NCI-H1105 treated with DMSO at 0.1 percent for 48 hours (cell line): ENCODE measurements around the gene NFASC.

Source experiments
- DNase-seq: peaks from one replicate; lab custom pipeline; 2025; lab: John Stamatoyannopoulos, UW

The NFASC gene

DNA sequence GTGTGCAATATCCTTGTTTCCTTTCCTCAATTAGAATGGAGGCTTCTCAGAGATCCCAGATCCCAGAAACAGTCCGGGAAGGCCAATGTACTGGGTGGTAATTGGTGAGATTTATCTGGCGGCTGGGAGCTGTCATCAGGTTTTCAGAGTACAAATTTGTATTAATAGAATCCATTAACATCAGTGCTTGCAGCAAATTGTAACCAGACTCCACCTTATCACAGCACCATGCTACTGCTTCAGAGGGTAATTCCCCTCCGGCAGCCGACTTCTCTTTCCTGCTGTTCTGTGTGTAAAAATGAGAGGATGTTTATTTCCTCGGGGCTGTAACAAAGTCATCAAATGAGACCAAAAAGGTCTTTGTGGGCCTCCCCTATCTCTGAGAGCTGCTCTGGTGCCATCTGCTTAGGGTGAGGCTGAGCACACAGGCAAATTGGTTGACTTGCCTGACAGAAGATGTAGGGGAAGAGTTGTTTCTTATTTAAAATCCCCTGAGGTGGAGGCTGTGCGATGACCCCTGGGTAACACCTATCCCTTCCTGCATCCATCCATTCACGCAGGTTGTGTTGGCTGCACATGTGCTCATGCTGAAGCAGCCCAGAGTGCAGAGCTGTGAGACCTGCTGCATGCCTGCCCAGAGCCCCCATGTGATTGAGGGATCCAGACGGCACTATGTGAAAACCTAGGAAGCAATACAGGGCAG lies 19.2 kb downstream of the NFASC start:
- DNase-seq: no peak

DNA sequence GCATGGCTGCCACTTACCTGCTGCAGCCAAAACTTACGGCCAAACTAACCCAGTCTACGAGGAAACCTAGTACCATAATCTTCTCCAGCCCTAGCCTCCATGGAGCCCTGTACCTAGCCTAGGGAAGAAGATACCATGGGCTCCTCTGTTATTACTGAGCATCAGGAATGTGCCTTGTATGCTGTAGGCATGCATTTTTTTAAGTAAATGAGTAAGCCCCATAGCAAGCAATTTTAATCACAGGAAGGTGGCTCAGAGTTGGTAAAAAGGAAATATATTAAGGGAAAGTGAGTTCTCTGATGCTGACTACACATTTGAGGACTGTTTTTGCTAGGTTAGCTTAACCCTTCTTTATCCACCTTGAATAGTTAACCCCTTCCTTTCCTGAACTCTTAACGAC lies 21.2 kb downstream of the NFASC start:
- DNase-seq: no peak

GRCh38 chr1:204894031-204894430 lies 23.4 kb downstream of the NFASC start:
- no peak for DNase-seq

GRCh38 chr1:204894606-204895005 lies 23.9 kb downstream of the NFASC start:
- DNase-seq: no peak

DNA sequence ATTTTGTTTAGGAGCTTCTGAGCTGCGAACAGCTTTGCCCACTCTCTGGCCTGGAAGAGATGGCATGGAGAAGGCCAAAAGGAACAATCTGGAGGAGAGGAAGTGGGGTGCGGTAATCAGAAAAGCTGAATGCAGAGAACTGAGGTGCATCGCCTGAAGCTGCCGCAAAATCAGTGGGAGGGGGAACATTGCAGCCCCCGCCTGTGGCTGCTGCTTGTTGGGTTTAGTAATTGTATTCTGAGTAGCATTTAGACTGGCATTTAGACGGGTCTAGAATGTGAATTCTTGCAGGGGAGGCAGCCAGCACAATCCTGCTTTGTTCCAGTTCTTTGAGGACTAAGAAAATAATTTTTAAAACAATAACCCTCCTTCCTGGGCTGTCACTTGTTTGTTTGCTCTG lies 25.4 kb downstream of the NFASC start:
- no peak for DNase-seq

DNA sequence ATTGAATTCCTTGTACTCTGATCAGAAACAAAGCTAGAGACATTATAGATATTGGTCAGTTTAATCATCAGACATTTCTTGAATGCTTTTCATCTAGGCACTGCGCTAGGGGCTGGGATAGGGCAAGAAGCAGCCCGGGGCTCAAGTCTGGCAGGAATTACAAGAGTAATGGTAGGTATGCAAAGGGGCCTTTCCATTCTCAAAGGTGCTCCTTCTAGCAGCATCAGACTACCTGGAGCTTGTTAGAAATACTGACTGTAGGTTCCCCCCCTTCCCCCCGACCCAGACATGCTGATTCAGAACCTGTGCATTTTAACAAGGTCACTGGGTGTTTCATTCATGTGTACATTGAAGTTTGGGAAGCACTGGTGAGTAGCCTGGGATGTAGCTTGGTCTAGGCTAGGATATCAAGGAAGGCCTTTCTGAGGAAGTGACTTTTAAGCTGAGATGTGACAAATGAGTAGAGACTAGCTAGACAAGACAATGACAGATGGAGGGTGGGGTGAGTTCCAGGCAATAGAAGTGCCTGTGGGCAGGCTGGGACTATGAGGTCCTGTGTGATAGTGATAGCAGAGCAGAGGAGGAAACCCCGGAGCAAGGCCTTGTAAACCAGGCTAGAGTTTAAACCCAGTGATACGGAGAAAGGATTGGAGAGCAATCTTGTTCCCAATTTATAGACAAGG lies 26.3 kb downstream of the NFASC start:
- no peak for DNase-seq

GRCh38 chr1:204900721-204901120 lies 30.1 kb downstream of the NFASC start:
- no peak for DNase-seq

DNA sequence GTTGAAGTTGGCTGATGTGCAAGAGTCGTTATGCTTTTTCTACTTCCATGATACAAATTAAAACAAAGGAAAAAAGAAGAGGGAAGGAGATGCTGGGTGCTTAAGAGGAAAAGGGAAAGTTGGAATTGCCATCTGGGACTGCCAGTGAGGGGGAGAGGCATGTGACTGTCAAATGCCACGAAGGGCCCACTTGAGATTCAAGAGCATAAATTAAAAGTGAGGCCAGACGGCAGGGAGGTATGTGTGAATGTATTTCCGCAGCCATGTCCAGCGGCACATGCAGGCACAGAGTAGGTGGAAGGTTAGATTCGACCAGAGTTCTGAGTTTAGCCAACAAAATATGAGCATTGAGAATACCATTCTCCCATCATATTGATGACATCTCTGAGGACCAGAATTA lies 32.0 kb downstream of the NFASC start:
- DNase-seq: peak; percentile 51

GRCh38 chr1:204904228-204904810 lies 33.7 kb downstream of the NFASC start:
- DNase-seq: no peak

DNA sequence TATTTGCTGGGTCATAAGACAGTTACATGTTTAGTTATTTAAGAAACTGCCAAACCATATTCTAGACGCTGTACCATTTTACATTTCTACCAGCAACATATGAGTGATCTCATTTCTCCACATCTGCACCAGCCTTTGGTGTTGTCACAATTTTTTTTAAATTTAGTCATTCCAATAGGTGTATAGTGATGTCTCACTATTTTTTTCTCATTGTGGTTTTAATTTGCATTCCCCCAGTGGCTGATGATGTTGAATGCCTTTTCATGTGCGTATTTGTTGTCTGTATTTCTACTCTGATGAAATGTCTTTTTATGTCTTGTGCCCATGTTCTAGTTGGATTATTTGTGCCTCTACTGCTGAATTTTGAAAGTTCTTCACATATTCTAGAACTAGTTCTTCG lies 38.4 kb downstream of the NFASC start:
- DNase-seq: no peak

DNA sequence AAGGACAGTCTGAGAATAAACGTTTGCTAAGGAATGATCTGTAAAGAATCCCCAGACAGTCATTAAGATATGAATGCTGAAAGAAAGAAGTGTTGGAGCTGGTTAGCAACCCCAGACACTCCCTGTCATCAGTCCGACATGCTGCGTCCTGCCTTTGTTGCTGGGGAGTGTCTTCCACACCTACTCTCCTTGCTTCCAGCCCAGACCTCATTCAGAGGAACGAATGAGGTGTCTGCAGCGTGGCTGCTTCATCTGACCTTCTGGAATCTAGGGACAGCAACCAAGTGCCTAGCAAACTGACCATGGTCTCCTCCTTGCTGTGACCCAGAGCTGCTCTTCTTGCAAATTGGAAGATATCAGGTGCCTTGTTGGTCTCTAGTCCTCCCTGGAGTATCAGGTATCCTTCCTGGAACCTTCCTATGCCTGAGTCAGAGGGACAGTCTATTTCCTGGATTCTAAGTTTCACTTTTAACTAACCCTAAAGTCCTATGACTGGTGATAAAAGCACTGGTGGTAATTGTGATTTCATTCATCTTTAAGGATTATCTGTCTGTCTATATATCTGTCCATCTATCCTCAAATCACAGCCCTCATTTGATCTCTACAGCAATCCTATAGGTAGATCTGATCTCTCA lies 45.3 kb downstream of the NFASC start:
- no peak for DNase-seq

DNA sequence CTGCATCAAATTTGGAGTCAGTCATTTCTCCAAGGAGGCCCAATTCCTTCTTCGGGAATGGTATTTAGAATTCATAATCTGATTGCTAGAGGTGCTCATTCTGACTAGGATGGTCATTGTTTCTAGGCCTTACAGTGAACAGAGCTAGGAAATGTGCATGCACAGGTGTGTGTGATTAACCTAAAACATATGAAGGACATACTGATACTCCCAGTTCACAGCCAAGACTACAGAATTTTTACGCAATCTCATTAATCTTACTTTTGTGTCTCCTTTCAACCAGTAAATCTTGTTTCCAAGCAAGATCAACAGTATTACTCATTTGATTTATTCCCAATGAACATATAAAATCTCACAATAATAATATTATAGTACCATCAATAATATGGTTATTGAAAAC lies 47.1 kb downstream of the NFASC start:
- DNase-seq: no peak

DNA sequence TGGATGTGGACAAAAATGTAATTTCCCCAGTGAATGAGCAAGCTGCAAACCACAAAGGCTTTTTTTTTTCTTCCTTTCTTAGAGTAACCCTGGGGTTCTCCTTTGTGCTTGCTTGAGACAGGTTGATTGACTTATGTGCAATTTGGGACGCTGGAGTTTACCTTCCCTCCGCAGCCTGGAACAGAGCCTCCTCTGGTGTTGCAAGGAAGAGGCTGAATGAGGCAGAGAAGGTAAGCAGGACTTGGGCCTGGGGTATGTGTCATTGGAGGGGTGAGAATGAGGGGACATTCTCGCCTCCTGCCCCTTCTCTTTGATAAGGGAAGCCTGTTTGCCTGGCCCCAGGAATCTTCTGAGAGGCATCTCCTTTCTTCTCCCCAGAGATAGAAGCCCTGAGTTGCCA lies 49.8 kb downstream of the NFASC start:
- no peak for DNase-seq

- DNase-seq: no peak
These were observed 50.3 kb downstream of the NFASC start for GRCh38 chr1:204920967-204921366.

- no peak for DNase-seq
These were observed 51.3 kb downstream of the NFASC start for GRCh38 chr1:204921855-204922516.

DNA sequence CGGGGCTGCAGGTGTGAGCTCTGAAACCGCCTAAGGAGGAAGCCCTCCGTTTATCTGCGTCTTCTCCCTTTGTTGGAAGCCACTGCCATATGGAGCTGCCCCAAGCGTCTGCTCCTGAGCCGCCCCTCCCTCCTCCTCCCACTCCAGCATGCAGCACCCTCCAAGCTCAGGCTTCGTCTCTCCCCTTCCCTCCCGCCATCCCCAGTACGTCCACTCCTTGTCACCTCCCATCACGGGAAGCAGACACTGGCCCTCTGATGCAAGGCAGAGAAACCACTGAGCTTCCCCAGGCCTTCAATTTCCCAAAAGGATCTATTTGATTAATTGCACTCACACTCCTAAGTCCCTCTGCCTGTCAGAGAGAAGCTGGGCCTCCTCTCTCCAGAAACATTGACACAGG lies 52.5 kb downstream of the NFASC start:
- DNase-seq: no peak

DNA sequence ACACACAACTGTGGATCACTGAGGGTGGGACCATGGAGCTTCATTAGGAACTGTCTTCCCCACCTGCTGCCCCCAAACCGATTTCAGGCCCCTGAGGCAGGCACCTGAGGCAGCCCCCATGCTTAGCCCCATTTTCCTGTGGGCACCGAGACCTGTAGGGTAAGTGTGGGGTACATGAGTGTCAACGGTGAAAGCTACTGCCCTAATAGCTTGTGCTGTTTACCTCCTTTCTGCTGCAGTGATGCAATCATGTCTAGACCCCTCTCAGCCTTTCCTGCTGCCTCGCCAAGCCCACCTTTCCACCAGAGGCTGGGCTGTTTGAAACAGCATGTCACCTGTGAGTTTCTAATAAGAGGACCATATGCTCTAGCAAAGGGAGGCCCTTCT lies 53.0 kb downstream of the NFASC start:
- no peak for DNase-seq

GRCh38 chr1:204924013-204924759 lies 53.5 kb downstream of the NFASC start:
- DNase-seq: no peak

DNA sequence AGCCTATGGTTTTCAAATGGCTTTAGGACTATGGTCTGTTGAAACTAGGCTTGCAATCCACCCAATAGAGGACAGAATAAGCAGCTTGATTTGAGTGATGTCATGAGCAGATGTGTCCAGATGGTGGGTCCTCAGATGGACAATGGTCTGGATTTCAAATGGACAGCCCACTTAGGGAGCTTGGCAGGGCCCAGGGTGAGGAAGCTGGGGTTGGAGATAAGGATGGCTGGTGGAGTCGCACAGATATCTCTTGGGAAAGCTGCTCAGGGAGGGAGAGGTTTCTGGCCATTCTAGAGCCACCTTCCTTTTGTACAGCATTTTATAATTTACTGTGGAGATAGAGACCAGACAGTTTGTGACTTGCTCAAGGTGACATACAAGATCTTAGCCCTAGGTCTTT lies 55.0 kb downstream of the NFASC start:
- DNase-seq: no peak

DNA sequence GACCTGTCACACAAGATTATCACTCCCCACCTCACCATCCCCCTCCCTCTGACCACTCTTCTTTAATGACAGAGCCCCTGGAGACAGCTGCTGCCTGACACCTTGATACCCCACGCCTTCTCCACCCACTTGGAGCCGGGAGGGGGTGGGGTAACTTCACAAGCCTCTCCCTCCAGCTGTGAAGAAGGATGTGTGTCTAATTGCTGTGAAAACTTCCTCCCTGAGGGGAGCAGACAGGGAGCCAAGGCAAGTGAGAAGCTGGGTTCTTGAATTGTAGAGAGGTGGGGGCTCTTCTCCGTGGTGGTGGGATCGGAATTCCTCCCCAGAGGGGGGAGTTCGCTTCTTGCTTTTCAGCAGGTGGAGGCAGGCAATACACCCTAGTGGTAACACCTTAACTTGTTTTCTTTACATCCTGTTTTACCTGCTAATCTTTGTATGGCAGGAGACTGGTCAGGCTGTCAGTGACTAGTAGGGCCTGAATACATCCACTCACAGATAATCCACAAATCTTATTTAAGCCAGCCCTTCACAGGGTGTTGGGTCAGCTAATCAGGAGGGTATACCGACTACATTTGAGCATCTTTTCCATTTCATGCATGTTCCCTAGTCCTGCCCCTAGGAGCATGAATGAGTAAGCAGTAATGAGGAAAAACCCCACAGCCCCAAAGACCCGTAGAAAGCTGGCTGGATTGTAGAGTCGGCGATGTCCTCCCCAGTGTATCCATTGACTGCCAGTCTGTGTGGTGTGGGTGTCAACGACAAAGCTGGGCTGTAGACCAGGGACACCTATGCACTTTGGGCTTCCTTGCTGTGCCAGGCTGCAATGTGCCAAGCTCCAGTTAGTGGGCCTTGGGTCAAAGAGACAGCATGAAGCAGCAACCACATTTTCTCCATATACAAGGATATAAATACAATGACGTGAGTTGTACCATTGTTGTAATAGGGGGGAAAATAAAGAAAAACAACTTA lies 57.3 kb downstream of the NFASC start:
- no peak for DNase-seq
